MG63 (cell line): ENCODE measurements around the gene MSS51. TPM values are rescaled to one million over a fixed set of nuclear protein-coding genes. Genes with fewer than 3 reads are reported as not detected.

ENCODE experiments used
- DNase-seq: peaks from one replicate; pipeline ENCODE4 v3.0.0-alpha.2; 2020
- H3K27me3 ChIP-seq: fragments of 250-450 bp; sonication (Bioruptor Pico); 2 replicates; pipeline ENCODE4 v1.5.1; 2020; ENCODE audit warnings: mild to moderate bottlenecking, moderate library complexity
- H3K36me3 ChIP-seq: fragments of 250-450 bp; sonication (Bioruptor Pico); 2 replicates; pipeline ENCODE4 v1.5.1; 2020; ENCODE audit warnings: mild to moderate bottlenecking, moderate library complexity
- H3K4me3 ChIP-seq: fragments of 250-450 bp; sonication (Bioruptor Pico); 2 replicates; pipeline ENCODE4 v1.5.1; 2020; ENCODE audit warnings: mild to moderate bottlenecking, moderate library complexity
- H3K9me3 ChIP-seq: fragments of 250-450 bp; sonication (Bioruptor Pico); 2 replicates; pipeline ENCODE4 v1.5.1; 2020; ENCODE audit warnings: mild to moderate bottlenecking, moderate library complexity
- total RNA-seq: library from RNA; depleted of rRNA; stranded (reverse); fragments of >200 nt; shearing (Covaris generic); gene quantifications from 2 replicates; pipeline ENCODE4 v1.2.3, GENCODE V29; 2014; ENCODE audit warnings: low replicate concordance; rRNA removed

The MSS51 gene
- total RNA-seq: 0.10 and 2.4 TPM in 2 replicates

DNA sequence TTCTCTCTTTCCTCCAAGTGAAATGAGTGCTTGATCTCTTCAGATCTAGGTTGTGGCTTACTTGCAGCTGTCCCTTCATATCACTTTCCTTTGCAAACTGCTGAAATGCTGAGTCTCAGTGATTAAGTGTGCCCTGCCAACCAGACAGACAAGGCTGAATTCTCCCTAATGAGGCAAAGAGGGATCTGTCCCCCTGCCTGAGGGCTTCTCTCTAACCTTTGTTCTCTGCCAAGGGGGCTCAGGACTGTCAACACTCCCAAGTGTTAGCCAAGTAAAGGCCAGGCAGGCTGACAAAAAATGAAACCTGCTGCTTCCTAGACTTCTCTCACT is at the start of gene MSS51:
Gene MSS51 (minus strand): TSS at position 24 of the 330 bp plus-strand sequence. CDS start 5,277 bp downstream, outside the sequence.
- Histone ChIP-seq H3K27me3 (no peaks in the 10 kb centered on the region), H3K4me3 (no peak within 1 kb of the TSS), H3K36me3 (peaks cover 19% of the 10 kb centered on the region), H3K9me3 (no peaks in the 10 kb centered on the region)
- DNase-seq: no peak

DNA sequence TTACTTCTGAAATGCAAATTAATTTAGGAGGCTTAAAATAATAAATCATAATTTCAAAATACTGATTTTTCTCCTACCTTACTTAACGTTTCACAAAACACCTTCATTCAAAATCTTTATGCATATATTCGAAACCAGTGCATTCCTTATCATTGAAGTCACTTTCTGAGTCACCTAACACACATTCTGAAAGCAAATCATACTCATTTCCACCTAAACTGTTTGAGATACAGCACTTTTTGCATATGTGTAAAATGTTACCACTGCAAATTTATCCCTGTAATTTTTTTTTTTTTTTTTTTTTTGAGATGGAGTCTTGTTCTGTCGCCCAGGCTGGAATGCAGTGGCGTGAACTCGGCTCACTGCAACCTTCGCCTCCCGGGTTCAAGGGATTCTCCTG is 46.8 kb upstream of the MSS51 start:
- no peak overlapping the region for H3K4me3 ChIP-seq
- H3K27me3 ChIP-seq: no peaks in the 10 kb centered on the region
- H3K9me3 ChIP-seq: no peaks in the 10 kb centered on the region
- DNase-seq: no peak
- peaks cover 34% of the 10 kb centered on the region for H3K36me3 ChIP-seq

DNA sequence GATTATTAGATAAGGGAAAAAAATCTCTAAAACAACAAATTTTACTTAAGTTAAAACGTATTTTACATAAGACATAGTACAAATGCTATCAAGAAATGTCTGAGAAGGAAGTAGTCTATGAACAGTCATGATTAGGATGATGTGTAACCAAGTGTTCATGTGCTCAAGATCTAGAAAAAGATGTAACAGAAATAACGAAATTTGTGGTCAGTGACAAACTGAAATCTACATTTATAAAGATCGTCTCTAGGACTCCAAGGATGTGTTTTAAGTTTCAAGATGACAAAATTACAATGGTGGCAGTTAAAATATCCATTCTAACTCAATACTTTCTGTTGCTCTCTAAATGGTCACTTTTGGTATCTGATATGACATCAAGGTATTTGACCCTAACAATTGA is 45.3 kb upstream of the MSS51 start:
- no peak overlapping the region for H3K4me3 ChIP-seq
- DNase-seq: no peak
- peaks cover 37% of the 10 kb centered on the region for H3K36me3 ChIP-seq
- no peaks in the 10 kb centered on the region for H3K27me3 ChIP-seq
- H3K9me3 ChIP-seq: no peaks in the 10 kb centered on the region

DNA sequence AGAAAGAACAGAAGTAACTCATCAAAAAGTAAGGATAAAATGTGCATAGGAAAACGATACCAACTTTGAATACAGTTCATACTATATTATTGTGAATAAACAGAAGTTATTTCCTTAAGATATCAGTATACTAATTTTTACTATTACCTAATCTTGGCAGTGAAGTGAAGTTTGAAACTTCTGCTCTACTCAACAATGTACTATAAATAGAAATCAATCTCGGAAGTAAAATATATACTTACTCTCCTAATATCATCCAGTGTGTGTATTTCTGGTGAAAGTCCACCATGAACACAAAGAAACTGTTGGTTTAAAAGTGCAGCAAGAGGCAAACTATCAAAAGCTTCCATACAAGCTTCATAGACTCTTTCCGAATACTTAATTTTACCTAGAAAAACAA is 37.9 kb upstream of the MSS51 start:
- H3K9me3 ChIP-seq: no peaks in the 10 kb centered on the region
- no peaks in the 10 kb centered on the region for H3K27me3 ChIP-seq
- no peak overlapping the region for H3K4me3 ChIP-seq
- DNase-seq: no peak
- peaks cover 31% of the 10 kb centered on the region for H3K36me3 ChIP-seq

DNA sequence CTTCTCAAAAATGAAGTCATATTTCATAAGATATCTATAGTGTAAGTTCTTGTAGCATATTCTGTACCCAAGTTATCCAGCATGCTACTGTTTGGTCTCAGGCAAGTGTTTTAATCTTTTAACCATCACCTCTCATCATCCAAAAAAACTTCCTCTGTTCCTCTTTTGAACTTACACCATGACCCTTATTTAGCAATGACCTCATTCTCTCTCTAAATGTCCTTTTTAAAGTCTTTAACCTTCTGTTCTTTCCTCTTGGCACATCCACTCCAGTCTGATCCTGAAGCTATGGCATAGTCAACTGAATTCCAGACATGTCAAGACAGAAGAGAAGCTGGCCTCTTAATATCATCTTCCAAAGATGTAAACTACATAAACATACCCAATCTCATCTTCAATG is 36.2 kb upstream of the MSS51 start:
- H3K36me3 ChIP-seq: peaks cover 23% of the 10 kb centered on the region
- no peaks in the 10 kb centered on the region for H3K9me3 ChIP-seq
- H3K4me3 ChIP-seq: no peak overlapping the region
- no peaks in the 10 kb centered on the region for H3K27me3 ChIP-seq
- no peak for DNase-seq

DNA sequence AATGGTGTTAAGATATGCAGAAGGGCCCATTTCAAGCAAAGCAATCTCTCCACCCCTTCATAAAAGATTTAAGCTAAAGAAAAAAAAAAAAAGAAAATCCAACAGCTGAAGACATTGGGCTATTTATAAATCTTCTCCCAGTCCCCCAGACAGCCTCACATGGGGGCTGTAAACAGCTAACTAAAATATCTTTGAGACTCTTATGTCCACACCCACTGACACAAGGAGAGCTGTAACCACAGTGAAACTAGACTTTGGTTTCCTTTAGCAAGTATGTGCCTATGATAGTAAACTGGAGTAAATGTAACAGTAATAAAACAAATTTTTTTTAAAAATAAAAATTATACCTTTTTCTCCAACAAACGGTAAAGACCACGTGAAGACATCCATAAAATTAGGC is 33.8 kb upstream of the MSS51 start:
- DNase-seq: no peak
- Histone ChIP-seq H3K36me3 (peaks cover 20% of the 10 kb centered on the region), H3K27me3 (no peaks in the 10 kb centered on the region), H3K4me3 (no peak overlapping the region), H3K9me3 (no peaks in the 10 kb centered on the region)

DNA sequence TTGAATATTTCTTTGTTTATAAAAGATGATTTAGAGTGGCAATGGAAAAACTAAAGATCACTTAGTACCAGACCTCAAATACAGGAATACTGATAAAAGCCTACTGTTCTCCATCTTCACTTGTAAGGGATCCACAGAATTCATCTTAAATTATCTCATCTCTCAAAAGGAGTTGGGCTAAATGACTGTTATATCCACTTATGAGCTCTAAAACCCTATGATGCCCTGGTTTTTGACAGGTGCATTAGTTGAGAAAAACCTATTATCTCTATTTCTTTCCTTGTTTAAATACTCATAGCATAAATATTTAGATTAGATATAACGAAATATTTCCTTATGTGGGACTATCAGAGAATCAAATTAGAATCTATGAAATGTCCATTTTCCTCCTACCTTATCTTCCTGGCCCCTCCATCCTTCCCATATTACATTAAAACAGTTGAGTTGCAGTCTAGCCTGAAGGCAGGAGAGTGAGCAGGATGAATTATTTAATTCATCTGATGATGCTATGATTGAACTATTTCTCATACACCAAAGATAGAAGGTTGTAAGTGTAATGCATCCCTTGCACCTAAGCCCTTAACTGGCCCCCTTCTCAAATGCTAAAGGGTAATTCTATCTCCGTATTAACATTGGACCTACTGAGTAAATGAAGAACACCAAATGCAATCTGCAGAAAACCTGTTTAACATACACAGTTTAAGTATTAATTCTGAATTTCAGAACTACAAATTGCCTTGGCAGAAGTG is 32.8 kb upstream of the MSS51 start:
- no peak for DNase-seq
- no peaks in the 10 kb centered on the region for H3K9me3 ChIP-seq
- H3K27me3 ChIP-seq: no peaks in the 10 kb centered on the region
- peaks cover 20% of the 10 kb centered on the region for H3K36me3 ChIP-seq
- no peak overlapping the region for H3K4me3 ChIP-seq

DNA sequence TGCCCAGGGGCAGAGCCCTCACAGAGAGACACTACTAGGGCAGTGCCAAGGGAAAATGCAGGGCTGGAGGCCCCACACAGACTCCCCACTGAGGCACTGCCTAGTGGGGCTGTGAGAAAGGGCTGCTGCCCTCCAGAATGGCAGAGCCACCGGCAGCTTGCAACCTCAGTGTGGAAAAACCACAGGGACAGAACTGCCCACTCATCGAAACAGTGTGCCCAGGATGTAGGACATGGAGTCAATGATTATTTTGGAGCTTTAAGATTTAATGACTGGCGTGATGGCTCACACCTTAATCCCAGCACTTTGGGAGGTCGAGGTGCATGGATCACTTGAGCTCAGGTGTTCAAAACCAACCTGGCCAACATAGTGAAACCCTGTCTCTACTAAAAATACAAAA is 27.5 kb upstream of the MSS51 start:
- H3K4me3 ChIP-seq: no peak overlapping the region
- H3K36me3 ChIP-seq: peaks cover 5% of the 10 kb centered on the region
- H3K27me3 ChIP-seq: no peaks in the 10 kb centered on the region
- H3K9me3 ChIP-seq: no peaks in the 10 kb centered on the region
- DNase-seq: no peak

DNA sequence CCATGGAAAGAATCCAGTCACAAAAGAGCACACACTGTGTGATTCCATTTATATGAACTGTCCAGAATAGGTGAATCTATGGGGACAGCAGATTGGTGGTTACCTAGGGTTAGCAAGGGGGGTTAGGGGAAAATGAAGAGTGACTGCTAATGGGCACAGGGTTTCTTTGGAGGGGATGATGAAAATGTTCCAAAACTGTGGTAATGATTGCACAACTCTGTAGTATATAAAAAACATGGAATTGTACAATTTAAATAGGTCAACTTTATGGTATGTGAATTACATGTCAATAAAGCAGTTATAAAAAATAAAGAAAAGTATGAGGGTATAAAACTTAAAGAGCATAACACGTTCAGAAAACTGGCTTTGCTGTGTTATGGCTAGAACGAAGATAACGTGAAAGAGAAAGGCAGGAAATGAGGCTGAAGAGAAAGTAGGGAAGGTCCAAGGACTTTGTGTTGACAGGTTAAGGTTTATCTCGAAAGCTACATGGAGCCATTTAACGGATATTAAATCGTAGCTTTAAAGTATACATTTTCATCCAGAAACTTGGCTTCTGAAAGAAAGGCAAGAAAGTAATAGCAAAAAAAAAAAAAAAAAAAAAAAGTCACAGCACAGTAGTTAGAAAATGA is 26.4 kb upstream of the MSS51 start:
- no peak for DNase-seq
- Histone ChIP-seq H3K4me3 (no peak overlapping the region), H3K27me3 (no peaks in the 10 kb centered on the region), H3K9me3 (no peaks in the 10 kb centered on the region), H3K36me3 (peaks cover 5% of the 10 kb centered on the region)

DNA sequence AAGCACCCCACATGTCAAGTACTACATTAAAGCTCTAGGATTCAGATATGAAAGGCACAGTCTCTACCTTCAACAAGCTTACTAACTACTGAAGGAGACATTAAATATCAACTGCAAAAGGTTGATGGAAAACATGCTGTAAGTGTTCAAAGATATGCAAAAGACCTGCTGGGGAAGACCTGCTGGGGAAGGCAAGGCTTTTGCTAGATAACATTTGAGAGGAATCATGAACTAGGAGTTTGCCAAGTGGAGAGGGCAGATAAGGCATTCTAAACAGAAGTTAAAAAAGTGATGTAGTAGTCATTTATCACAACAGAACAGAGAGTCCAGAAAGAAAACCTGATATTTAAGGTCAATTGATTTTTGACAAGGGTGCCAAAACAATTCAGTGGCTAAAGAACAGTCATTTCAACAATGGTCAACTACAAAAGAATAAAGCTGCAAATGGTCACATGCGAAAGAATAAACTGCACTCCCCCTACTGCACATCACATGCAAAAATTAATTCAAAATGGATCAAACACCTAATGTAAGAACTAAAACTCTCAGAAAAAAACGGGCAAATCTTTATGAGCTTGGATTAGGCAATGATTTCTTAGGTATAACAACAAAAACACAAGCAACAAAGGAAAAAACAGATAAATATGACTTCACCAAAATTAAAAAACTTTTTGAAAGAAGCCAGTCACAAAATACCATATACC is 23.0 kb upstream of the MSS51 start:
- no peak for DNase-seq

DNA sequence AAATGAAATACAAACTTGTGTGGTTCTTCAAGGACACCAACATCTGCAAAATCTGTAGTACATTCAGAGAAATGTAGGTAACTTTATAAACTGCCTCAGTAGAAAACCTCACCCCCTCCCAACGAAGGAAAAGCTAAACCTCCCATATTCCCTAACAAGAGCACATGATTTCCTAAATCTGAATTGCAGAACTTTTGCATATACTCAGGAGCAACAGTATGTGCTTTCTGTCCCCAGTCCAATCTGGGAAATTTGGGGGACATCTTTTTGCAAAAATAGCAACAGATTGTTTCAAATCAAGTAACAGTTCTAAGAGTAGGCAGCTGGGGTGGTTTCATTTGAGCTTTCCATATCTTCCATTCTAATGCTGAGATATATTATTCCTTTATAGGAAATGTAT is 15.8 kb upstream of the MSS51 start:
- no peak overlapping the region for H3K4me3 ChIP-seq
- no peak for DNase-seq
- no peaks in the 10 kb centered on the region for H3K27me3 ChIP-seq
- H3K9me3 ChIP-seq: no peaks in the 10 kb centered on the region
- H3K36me3 ChIP-seq: peaks cover 3% of the 10 kb centered on the region; the same call in 1 of the 2 replicates

More for the DNA sequence above, 23.0 kb upstream of the MSS51 start:
- no peak overlapping the region for H3K4me3 ChIP-seq
- H3K9me3 ChIP-seq: no peaks in the 10 kb centered on the region
- peaks cover 8% of the 10 kb centered on the region for H3K36me3 ChIP-seq
- no peaks in the 10 kb centered on the region for H3K27me3 ChIP-seq

DNA sequence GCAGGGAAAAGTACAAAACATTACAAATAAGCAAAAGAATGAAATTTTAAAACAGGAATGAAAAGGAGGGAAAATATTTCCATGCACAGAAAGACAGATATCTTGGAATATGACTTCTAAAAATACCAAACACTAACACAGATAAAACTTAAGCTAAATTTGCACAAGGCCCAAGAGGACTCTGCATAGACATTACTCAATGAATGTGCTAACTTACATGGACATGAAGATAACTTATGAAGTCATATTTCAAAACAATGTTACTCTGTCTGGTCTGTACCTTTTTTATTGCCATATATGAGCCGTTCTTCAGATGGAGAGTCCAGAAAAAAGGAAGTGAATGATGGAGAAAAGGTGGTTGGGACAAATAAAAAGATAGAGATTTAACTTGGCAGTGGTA is 15.0 kb upstream of the MSS51 start:
- DNase-seq: no peak
- H3K27me3 ChIP-seq: no peaks in the 10 kb centered on the region
- H3K36me3 ChIP-seq: peaks cover 3% of the 10 kb centered on the region; the same call in 1 of the 2 replicates
- no peaks in the 10 kb centered on the region for H3K9me3 ChIP-seq
- no peak overlapping the region for H3K4me3 ChIP-seq

DNA sequence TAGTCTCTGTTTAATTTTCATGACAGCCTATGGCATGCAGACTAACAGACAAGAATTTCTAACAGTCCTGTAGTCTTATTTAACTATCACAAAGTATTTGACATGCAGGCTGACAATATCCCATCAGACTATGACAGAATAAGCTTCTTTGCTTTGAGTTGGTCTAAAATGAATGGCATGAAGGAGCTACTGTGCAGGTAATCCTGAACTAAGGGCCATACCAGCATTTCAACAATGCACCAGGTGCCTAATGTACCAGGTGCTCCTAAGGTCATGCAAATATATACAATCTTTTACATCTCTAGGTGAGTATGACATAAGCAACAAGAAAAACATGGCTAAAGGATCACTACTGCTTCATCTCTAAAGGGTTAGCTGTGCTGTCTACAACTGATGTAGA is 13.6 kb upstream of the MSS51 start:
- Histone ChIP-seq H3K27me3 (no peaks in the 10 kb centered on the region), H3K4me3 (no peak overlapping the region), H3K9me3 (no peaks in the 10 kb centered on the region), H3K36me3 (no peaks in the 10 kb centered on the region)
- DNase-seq: no peak

DNA sequence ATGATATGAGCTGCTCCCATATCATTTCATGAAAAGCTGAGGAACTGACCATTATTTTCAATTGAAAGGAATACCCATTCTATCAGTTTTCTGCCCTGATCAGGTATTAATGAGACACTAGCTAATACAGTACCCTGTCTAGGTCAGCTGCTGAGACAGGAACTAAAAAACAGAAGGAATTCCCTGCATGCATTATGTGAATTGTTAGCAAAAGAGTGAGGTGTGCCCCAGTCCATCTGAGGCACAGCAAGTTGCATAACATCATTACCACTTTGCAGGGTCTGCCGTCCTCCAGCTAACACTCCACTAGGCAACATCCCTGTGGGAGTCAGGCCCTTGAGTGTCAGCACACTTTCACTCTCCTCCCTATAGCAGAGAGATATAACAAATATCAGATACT is 11.1 kb upstream of the MSS51 start:
- no peak for DNase-seq
- H3K4me3 ChIP-seq: no peak overlapping the region
- no peaks in the 10 kb centered on the region for H3K36me3 ChIP-seq
- no peaks in the 10 kb centered on the region for H3K27me3 ChIP-seq
- H3K9me3 ChIP-seq: no peaks in the 10 kb centered on the region

DNA sequence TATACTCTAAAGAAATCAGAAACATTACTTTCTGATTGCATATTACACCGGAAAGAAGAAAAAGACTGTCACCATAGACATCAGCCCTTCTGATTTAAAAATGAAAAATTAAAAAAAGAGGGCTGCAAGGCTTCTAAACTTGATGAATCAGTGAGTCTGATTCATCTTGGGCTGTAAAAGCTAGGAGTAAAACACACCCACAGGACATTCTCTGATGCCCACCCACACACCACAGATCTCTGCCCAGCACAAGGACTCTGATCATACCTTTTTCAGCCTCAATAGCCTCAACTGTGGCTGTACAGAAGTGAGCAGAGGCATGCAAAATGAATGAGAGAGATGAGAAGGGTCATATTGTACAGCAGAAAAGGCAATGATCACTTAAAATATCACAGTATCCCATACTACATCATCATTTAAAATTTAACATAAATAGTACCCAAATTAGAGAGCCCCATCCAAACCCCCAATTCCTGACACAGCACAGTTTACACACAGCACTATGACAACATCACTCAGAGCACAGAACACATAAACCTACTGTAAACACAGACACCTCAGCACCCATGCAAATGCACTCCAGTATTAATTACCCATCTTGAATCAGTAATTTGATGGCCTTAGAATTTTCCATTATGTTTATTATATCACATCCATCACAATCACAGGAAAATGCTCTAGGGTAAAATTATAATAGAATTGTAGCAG is 6.4 kb upstream of the MSS51 start:
- no peak overlapping the region for H3K4me3 ChIP-seq
- H3K9me3 ChIP-seq: no peaks in the 10 kb centered on the region
- peak; percentile 45 for DNase-seq
- H3K27me3 ChIP-seq: no peaks in the 10 kb centered on the region
- peaks cover 13% of the 10 kb centered on the region for H3K36me3 ChIP-seq

DNA sequence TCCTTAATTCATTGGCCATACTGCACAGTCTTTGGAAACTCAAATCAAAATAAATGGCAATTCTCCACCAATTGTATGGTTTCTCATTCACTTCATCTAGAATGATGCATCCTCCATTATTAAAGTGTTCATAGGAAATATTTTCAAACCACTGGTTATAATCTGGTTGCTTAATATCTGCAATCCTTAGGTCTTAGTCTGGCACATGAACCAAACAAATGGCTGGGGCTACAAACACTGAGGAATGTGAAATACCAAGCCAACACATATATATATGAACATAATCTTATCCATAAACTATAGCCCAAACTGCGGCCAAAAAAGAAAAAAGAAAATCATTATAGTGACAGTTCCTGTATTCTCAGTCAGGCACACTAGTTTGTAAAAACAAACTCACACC is 5.7 kb upstream of the MSS51 start:
- H3K4me3 ChIP-seq: no peak overlapping the region

More for the DNA sequence above, 5.7 kb upstream of the MSS51 start:
- DNase-seq: no peak
- Histone ChIP-seq H3K9me3 (no peaks in the 10 kb centered on the region), H3K27me3 (no peaks in the 10 kb centered on the region), H3K36me3 (peaks cover 13% of the 10 kb centered on the region)
